WERI-Rb-1 (cell line): Measurements from ENCODE around the gene MYO18B.

Experiments used
- DNase-seq: peaks from one replicate; pipeline ENCODE4 v3.0.0-alpha.2; 2020
- H3K27ac ChIP-seq: fragments of 250-450 bp; sonication (Bioruptor Pico); 2 replicates; pipeline ENCODE4 v1.5.1; 2020; ENCODE audit warnings: mild to moderate bottlenecking, moderate library complexity
- H3K27me3 ChIP-seq: fragments of 250-450 bp; sonication (Bioruptor Pico); 2 replicates; pipeline ENCODE4 v1.5.1; 2021; ENCODE audit warnings: mild to moderate bottlenecking, low read depth, moderate library complexity; ENCODE audit not compliant: insufficient read depth, severe bottlenecking
- H3K36me3 ChIP-seq: fragments of 250-450 bp; sonication (Bioruptor Pico); 2 replicates; pipeline ENCODE4 v1.5.1; 2020; ENCODE audit warnings: mild to moderate bottlenecking, moderate library complexity
- H3K4me3 ChIP-seq: 2 replicates; pipeline ENCODE4 v1.5.1; 2011; ENCODE audit warnings: low read depth, mild to moderate bottlenecking, control low read depth, low read length
- H3K9me3 ChIP-seq: fragments of 250-450 bp; sonication (Bioruptor Pico); 2 replicates; pipeline ENCODE4 v1.5.1; 2021; ENCODE audit warnings: mild to moderate bottlenecking, moderate library complexity; ENCODE audit not compliant: severe bottlenecking
- CTCF ChIP-seq: IDR thresholded peaks from 2 replicates; pipeline ENCODE4 v1.5.1; 2011; ENCODE audit warnings: low read depth, mild to moderate bottlenecking, control low read depth, inconsistent platforms, low read length

The MYO18B gene

GRCh38 chr22:25911243-25911972 lies 169.4 kb downstream of the MYO18B start:
- TF ChIP-seq CTCF: no peak
- Histone ChIP-seq H3K27me3 (no peaks in the 10 kb centered on the region), H3K9me3 (no peaks in the 10 kb centered on the region), H3K36me3 (no peaks in the 10 kb centered on the region), H3K4me3 (no peak overlapping the region), H3K27ac (no peak overlapping the region)
- DNase-seq: no peak

GRCh38 chr22:25919452-25919851 lies 177.5 kb downstream of the MYO18B start:
- TF ChIP-seq CTCF: no peak
- DNase-seq: no peak
- H3K4me3 ChIP-seq: no peak overlapping the region
- no peaks in the 10 kb centered on the region for H3K27me3 ChIP-seq
- H3K36me3 ChIP-seq: no peaks in the 10 kb centered on the region
- H3K27ac ChIP-seq: no peak overlapping the region
- no peaks in the 10 kb centered on the region for H3K9me3 ChIP-seq

DNA sequence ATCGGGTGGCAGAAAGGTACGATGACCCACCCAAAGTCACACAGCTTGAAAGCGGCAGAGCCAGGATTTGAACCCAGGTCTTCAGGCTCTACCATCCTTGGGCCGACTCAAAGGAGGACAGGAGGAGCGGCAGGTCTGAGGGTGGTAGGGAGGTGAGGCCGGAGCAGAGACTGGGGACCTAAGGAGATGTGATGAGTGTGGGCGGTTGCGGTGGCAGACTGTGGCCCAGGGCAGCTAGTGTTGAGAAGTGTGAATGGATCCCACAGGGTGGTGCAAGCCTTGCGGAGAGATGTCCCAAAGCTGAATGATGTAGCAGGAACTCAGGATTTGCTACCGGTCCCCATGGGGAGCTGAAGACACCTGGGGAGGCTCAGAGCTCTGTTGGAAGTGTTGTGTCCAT lies 180.2 kb downstream of the MYO18B start:
- H3K4me3 ChIP-seq: no peak overlapping the region
- no peak overlapping the region for H3K27ac ChIP-seq
- no peak for TF ChIP-seq CTCF
- H3K9me3 ChIP-seq: peaks cover 6% of the 10 kb centered on the region
- H3K36me3 ChIP-seq: no peaks in the 10 kb centered on the region
- no peak for DNase-seq
- H3K27me3 ChIP-seq: no peaks in the 10 kb centered on the region

GRCh38 chr22:25923914-25924313 lies 181.9 kb downstream of the MYO18B start:
- H3K9me3 ChIP-seq: peaks cover 6% of the 10 kb centered on the region
- H3K36me3 ChIP-seq: no peaks in the 10 kb centered on the region
- H3K4me3 ChIP-seq: no peak overlapping the region
- H3K27me3 ChIP-seq: no peaks in the 10 kb centered on the region
- no peak for DNase-seq
- no peak for TF ChIP-seq CTCF
- no peak overlapping the region for H3K27ac ChIP-seq

- no peak overlapping the region for H3K27ac ChIP-seq
- no peak for TF ChIP-seq CTCF
- no peak for DNase-seq
- H3K4me3 ChIP-seq: no peak overlapping the region
- no peaks in the 10 kb centered on the region for H3K27me3 ChIP-seq
- H3K9me3 ChIP-seq: peaks cover 6% of the 10 kb centered on the region
- H3K36me3 ChIP-seq: no peaks in the 10 kb centered on the region
Observed at GRCh38 chr22:25928038-25928437, 186.1 kb downstream of the MYO18B start.

DNA sequence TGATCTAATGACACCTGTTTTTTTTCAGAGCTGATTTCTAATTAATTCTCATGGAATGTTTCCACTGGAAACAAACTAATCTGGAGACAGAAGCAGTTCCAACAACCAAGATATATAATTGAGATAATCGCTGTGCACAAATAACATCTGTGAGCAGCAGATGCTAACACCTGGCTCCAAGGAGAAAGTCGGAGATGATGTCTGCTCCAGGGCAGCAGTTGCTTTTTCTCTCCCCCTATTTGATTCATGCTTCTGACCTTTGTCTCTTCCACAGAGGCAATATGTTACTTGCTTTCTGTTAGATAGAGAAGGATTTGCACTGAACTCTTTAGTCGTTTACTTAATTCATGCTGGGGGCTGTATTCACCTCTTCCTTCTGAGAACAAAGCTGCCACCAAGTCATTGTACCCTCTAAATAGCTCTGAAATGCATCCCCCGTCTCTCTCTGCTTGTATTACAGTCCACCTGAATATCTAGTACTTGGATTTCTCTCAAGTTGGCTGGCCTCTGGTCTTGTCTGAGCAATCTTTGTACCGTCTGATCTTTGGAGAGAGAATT lies 187.4 kb downstream of the MYO18B start:
- H3K27ac ChIP-seq: no peak overlapping the region
- H3K4me3 ChIP-seq: no peak overlapping the region
- H3K9me3 ChIP-seq: peaks cover 16% of the 10 kb centered on the region
- no peaks in the 10 kb centered on the region for H3K36me3 ChIP-seq
- no peak for DNase-seq
- H3K27me3 ChIP-seq: no peaks in the 10 kb centered on the region
- no peak for TF ChIP-seq CTCF
